Measurements from ENCODE around the gene DDX31. TPM values are rescaled to one million over a fixed set of nuclear protein-coding genes. Genes with fewer than 3 reads are reported as not detected.

DDX31 gene
- total RNA-seq, 1 experiment from 2014 or later, result 26.2 TPM

- Mint-ChIP-seq H3K36me3 (peaks cover 56% of the 10 kb centered on the region), H3K4me3 (no peak overlapping the region)
- CTCF ChIA-PET, result interaction anchor here (0.6 to 1.5 kb wide), 6 partner anchors 14 to 111 kb away, joined by 3 to 8 read pairs (median 4); no protein-coding TSS in a partner anchor
Observed at GRCh38 chr9:132694144-132694543, 24.4 kb upstream of the DDX31 start.

GRCh38 chr9:132690696-132691095 is 20.9 kb upstream of the DDX31 start:
- H3K27ac Mint-ChIP-seq, result no peak overlapping the region
- CTCF ChIA-PET, result no interaction called here
- H3K4me1 Mint-ChIP-seq, result no peaks in the 10 kb centered on the region
- DNase-seq (ENCODE audit: low spot score) (no peak), ATAC-seq (no peak)
- H3K4me3 Mint-ChIP-seq, result no peak overlapping the region
- peaks cover 54% of the 10 kb centered on the region for H3K36me3 Mint-ChIP-seq
- TF ChIP-seq IRF2 (CRISPR knock-in tag; IDR thresholded peaks at IDR 0.05; ENCODE audit: borderline replicate concordance, low read depth), result no peak
- TF ChIP-seq, protein P1, sequence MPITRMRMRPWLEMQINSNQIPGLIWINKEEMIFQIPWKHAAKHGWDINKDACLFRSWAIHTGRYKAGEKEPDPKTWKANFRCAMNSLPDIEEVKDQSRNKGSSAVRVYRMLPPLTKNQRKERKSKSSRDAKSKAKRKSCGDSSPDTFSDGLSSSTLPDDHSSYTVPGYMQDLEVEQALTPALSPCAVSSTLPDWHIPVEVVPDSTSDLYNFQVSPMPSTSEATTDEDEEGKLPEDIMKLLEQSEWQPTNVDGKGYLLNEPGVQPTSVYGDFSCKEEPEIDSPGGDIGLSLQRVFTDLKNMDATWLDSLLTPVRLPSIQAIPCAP (CRISPR knock-in tag; IDR thresholded peaks at IDR 0.05), result no peak
- TF ChIP-seq FOXP1 (CRISPR knock-in tag; IDR thresholded peaks at IDR 0.05; ENCODE audit: borderline replicate concordance), result no peak
- TF ChIP-seq, protein P2, sequence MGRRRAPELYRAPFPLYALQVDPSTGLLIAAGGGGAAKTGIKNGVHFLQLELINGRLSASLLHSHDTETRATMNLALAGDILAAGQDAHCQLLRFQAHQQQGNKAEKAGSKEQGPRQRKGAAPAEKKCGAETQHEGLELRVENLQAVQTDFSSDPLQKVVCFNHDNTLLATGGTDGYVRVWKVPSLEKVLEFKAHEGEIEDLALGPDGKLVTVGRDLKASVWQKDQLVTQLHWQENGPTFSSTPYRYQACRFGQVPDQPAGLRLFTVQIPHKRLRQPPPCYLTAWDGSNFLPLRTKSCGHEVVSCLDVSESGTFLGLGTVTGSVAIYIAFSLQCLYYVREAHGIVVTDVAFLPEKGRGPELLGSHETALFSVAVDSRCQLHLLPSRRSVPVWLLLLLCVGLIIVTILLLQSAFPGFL (CRISPR knock-in tag; IDR thresholded peaks at IDR 0.05; ENCODE audit: borderline replicate concordance), result no peak
- TF ChIP-seq ZNF317 (CRISPR knock-in tag; IDR thresholded peaks at IDR 0.05; ENCODE audit: borderline replicate concordance, low read depth), result no peak
- TF ChIP-seq TEAD1 (CRISPR knock-in tag; IDR thresholded peaks at IDR 0.05), result no peak
- peaks cover 6% of the 10 kb centered on the region for H3K9me3 Mint-ChIP-seq
- H3K27me3 Mint-ChIP-seq (ENCODE audit: low read depth), result peaks cover 3% of the 10 kb centered on the region; the same call in 1 of the 2 replicates
- POLR2A ChIA-PET, result no interaction called here

More at GRCh38 chr9:132694144-132694543, 24.4 kb upstream of the DDX31 start:
- peak; percentile 84 for ATAC-seq
- TF ChIP-seq NFATC4 (CRISPR knock-in tag; IDR thresholded peaks at IDR 0.05) (no peak), CTCF (IDR thresholded peaks at IDR 0.05) (0 out of 2 replicates have a peak, but pooled peaks have one; percentile 17), ZNF317 (CRISPR knock-in tag; IDR thresholded peaks at IDR 0.05; ENCODE audit: borderline replicate concordance, low read depth) (no peak), CBFB (CRISPR knock-in tag; IDR thresholded peaks at IDR 0.05; ENCODE audit: low read depth) (no peak)
- TF ChIP-seq, protein P3, sequence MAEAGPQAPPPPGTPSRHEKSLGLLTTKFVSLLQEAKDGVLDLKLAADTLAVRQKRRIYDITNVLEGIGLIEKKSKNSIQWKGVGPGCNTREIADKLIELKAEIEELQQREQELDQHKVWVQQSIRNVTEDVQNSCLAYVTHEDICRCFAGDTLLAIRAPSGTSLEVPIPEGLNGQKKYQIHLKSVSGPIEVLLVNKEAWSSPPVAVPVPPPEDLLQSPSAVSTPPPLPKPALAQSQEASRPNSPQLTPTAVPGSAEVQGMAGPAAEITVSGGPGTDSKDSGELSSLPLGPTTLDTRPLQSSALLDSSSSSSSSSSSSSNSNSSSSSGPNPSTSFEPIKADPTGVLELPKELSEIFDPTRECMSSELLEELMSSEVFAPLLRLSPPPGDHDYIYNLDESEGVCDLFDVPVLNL (CRISPR knock-in tag; IDR thresholded peaks at IDR 0.05; ENCODE audit: borderline replicate concordance, low read depth), result no peak
- TF ChIP-seq, protein P4, sequence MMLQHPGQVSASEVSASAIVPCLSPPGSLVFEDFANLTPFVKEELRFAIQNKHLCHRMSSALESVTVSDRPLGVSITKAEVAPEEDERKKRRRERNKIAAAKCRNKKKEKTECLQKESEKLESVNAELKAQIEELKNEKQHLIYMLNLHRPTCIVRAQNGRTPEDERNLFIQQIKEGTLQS (CRISPR knock-in tag; conservative IDR thresholded peaks at IDR 0.05), result no peak
- no peak overlapping the region for H3K27ac Mint-ChIP-seq
- peaks cover 37% of the 10 kb centered on the region for H3K9me3 Mint-ChIP-seq
- POLR2A ChIA-PET, result interaction anchor here (0.6 kb wide), 1 partner anchor 45 kb away, joined by 7 read pairs; no protein-coding TSS in a partner anchor
- no peak for DNase-seq (ENCODE audit: low spot score)
- H3K27me3 Mint-ChIP-seq (ENCODE audit: low read depth), result peaks cover 6% of the 10 kb centered on the region
- H3K4me1 Mint-ChIP-seq, result no peaks in the 10 kb centered on the region

GRCh38 chr9:132683873-132684272 is 14.1 kb upstream of the DDX31 start:
- DNase-seq (ENCODE audit: low spot score) (no peak), ATAC-seq (no peak)
- Mint-ChIP-seq H3K27ac (no peak overlapping the region), H3K27me3 (ENCODE audit: low read depth) (no peaks in the 10 kb centered on the region), H3K36me3 (peaks cover 66% of the 10 kb centered on the region), H3K4me3 (no peak overlapping the region), H3K9me3 (no peaks in the 10 kb centered on the region), H3K4me1 (no peaks in the 10 kb centered on the region)
- POLR2A ChIA-PET, result no interaction called here
- CTCF ChIA-PET, result no interaction called here
- no peak for TF ChIP-seq IRF2 (CRISPR knock-in tag; IDR thresholded peaks at IDR 0.05; ENCODE audit: borderline replicate concordance, low read depth)
- TF ChIP-seq ZNF219 (CRISPR knock-in tag; IDR thresholded peaks at IDR 0.05; ENCODE audit: borderline replicate concordance), result no peak
- TF ChIP-seq NR1H2 (CRISPR knock-in tag; IDR thresholded peaks at IDR 0.05), result no peak
- no peak for TF ChIP-seq ZNF423 (CRISPR knock-in tag; IDR thresholded peaks at IDR 0.05)
- TF ChIP-seq, protein P5, sequence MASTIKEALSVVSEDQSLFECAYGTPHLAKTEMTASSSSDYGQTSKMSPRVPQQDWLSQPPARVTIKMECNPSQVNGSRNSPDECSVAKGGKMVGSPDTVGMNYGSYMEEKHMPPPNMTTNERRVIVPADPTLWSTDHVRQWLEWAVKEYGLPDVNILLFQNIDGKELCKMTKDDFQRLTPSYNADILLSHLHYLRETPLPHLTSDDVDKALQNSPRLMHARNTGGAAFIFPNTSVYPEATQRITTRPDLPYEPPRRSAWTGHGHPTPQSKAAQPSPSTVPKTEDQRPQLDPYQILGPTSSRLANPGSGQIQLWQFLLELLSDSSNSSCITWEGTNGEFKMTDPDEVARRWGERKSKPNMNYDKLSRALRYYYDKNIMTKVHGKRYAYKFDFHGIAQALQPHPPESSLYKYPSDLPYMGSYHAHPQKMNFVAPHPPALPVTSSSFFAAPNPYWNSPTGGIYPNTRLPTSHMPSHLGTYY (CRISPR knock-in tag; IDR thresholded peaks at IDR 0.05), result no peak
- TF ChIP-seq ZNF532 (CRISPR knock-in tag; IDR thresholded peaks at IDR 0.05; ENCODE audit: borderline replicate concordance), result no peak
- TF ChIP-seq ESRRA (CRISPR knock-in tag; IDR thresholded peaks at IDR 0.05; ENCODE audit: borderline replicate concordance), result no peak
- no peak for TF ChIP-seq NFE2L1 (CRISPR knock-in tag; IDR thresholded peaks at IDR 0.05)
- no peak for TF ChIP-seq GTF2I (CRISPR knock-in tag; conservative IDR thresholded peaks at IDR 0.05)

Measured in WTC11 (cell line).